ENCODE data around the gene UPK3BL2. TPM values are rescaled to one million over a fixed set of nuclear protein-coding genes. Genes with fewer than 3 reads are reported as not detected.

Gene UPK3BL2, protein sequence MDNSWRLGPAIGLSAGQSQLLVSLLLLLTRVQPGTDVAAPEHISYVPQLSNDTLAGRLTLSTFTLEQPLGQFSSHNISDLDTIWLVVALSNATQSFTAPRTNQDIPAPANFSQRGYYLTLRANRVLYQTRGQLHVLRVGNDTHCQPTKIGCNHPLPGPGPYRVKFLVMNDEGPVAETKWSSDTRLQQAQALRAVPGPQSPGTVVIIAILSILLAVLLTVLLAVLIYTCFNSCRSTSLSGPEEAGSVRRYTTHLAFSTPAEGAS
- 2.3 and 2.7 TPM in 2 replicates for total RNA-seq

DNA sequence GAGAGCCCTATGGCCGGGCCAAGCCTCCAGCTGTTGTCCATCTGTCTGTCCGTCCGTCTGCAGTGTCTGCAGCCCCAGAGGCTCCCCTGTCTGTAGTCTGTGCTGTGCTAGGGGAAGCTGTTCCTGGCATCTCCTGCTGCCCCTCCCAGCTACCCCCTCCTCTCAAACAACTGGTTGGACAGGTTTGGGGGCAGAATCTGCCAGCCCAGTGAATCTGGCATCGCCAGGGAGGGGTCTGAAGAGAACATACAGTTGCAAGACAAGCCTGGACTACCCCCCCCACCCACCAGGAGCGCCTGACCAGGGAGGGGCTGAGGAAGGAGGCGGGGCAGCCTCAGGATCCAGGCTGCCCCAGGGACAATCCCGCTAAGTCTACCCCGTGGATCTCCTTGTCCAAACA is at the start of gene UPK3BL2:
UPK3BL2 (minus strand) TSS at position 101 of the 400 bp plus-strand sequence; CDS start at position 41, 60 bp downstream.

DNA sequence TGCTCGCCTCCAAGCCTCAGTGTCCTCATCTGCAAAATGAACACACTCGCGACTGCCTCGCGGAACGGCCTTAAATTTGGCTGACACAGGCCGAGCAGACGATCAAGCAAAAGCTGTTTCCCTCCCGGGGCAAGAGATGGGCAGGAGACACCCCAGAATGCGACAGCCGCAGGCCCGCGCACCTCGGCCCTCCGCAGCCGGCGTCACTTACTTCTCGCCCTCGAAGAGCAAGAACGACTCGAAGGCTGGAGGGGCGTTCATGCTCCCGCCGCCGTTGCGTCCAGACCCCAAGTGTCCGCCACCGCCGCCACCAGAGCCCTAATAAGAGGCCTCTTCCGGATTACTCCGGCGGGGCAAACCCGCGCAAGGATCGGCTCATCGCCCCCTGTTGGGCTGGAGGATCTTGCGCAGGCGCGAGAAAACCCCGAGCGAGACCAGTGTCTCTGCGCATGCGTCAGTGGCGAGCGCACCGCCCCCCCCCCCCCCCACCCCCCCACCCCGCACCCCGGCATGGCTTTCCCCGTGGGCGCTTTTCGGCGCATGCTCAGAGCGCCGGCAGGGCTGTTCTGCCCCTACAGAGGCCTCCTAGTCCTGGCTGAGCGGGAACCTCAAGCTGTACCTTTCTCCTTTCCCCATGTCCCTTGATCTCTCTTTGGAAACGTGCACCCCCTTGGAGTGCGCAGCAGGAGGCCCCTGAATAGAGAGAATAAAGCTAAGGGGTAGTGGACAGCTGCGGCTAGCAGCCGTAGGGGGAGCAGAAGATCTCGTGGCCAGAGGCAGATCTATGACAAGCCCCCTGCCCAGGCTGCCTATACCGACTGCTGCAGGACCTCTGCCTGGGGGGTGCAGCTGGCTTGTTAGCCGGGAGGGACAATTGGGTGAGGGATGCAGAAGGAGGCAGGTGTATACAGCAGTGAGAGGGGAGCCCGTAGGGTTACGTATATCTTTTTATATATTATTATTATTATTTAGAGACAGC is 29.1 kb upstream of the UPK3BL2 start, which contains the start of gene POLR2J3:
POLR2J3 (minus strand) TSS at position 323 of the 979 bp plus-strand sequence; CDS start at position 261, 62 bp downstream.

DNA sequence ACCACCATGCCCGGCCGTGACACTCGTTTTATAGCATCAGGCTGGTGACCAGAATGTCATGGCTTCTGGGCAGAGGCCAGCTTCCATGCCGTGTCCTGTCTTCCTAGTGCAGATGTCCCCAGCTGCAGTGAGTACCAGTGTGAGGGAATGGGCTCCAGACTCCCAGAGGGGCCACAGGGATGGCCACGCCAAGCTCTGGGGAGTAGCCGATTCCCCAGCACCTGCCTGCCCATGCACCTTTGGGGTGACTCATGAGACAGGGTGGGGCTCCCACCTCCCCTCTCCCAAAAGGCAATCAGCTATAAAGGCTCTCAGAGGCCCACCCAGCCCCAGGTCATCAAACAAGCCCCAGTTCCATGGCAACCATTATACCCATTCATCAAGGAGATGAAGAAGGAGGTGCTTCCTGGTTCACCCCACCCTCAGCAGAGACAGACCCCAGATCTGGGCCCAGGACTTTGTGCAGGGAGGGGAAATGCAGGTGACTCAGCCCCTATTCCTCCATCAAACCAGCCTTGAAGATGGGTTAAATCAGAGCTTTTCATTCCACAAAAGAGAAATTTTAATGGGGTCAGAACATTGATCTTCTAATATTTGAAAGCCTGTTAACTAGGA is 7.4 kb upstream of the UPK3BL2 start, which contains the start of gene SPDYE2:
SPDYE2 (plus strand) TSS at position 419 of the 615 bp plus-strand sequence. CDS start 2,030 bp downstream, outside the sequence.

DNA sequence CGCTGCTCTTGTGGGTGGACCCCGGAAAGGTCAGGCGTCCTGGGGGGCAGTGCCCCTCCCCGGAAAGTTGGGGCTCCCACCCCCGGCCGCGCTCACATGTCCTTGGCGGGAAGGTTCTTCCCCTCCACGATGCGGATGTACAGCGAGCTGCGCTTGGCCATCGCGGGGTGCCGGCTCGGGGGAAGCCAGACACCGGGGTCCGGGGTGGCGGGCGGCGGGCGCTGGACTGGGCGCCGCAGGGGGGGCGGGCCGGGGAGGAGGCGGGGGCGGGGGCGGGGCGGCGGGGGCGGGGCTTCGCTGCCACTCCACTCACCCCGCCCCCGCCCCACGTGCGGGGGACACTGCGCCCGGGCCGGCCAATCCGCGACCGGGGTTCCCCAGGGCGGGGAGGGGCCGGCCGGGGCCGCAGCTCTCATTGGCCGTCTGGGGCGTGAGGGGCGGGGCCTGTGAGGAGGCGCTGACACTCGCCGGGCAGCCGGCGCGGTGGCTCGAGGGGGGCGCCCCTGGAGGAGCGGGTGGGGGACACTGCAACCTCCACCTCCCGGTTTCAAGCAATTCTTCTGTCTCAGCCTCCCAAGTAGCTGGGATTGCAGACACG is 25.8 kb downstream of the UPK3BL2 start, which contains the start of gene RASA4B:
RASA4B (minus strand) TSS at position 228 of the 598 bp plus-strand sequence; CDS start at position 161, 67 bp downstream.

Other genes starting within 250 kb of the UPK3BL2 start
- not detected in 2 replicates for gene SPDYE6, start 187.3 kb downstream of the UPK3BL2 start, total RNA-seq
- 11.6 and 12.1 TPM in 2 replicates for gene PRKRIP1, start 147.3 kb downstream of the UPK3BL2 start, total RNA-seq
- gene ORAI2, start 110.1 kb downstream of the UPK3BL2 start, total RNA-seq = 2.7 and 10.8 TPM in 2 replicates
- 11.8 and 23.9 TPM in 2 replicates for gene ALKBH4, start 78.8 kb downstream of the UPK3BL2 start, total RNA-seq
- 12.5 and 17.1 TPM in 2 replicates for gene LRWD1, start 78.7 kb downstream of the UPK3BL2 start, total RNA-seq
- gene POLR2J, start 64.8 kb downstream of the UPK3BL2 start, total RNA-seq = 30.1 and 44.4 TPM in 2 replicates
- 0.27 and 0.62 TPM in 2 replicates for gene RASA4B, start 25.9 kb downstream of the UPK3BL2 start, total RNA-seq
- gene SPDYE2, start 7.5 kb upstream of the UPK3BL2 start, total RNA-seq = not detected in 2 replicates
- gene POLR2J3, start 28.9 kb upstream of the UPK3BL2 start, total RNA-seq = 7.2 and 25.5 TPM in 2 replicates
- 1.4 and 3.4 TPM in 2 replicates for gene RASA4, start 73.1 kb upstream of the UPK3BL2 start, total RNA-seq
- gene UPK3BL1, start 99.1 kb upstream of the UPK3BL2 start, total RNA-seq = 6.0 and 7.7 TPM in 2 replicates
- not detected in 2 replicates for gene SPDYE2B, start 106.6 kb upstream of the UPK3BL2 start, total RNA-seq
- gene POLR2J2, start 128.0 kb upstream of the UPK3BL2 start, total RNA-seq = 1.2 and 2.3 TPM in 2 replicates
- gene FAM185A, start 205.3 kb upstream of the UPK3BL2 start, total RNA-seq = 7.1 and 8.2 TPM in 2 replicates

Data from hair follicular keratinocyte (primary cell).